Measurements from ENCODE around the gene CDH12.

Gene CDH12

GRCh38 chr5:22372376-22372775 lies 480.8 kb downstream of the CDH12 start:
- Histone ChIP-seq H3K36me3 (ENCODE audit: insufficient read depth, low read length) (no peaks in the 10 kb centered on the region), H4K20me1 (ENCODE audit: insufficient read depth, low read length) (no peaks in the 10 kb centered on the region), H3K27me3 (ENCODE audit: insufficient read depth, low read length) (no peaks in the 10 kb centered on the region), H3K9me3 (ENCODE audit: low read length) (no peaks in the 10 kb centered on the region), H3K27ac (ENCODE audit: low read depth, low read length, poor library complexity, severe bottlenecking) (no peak overlapping the region), H3K4me1 (ENCODE audit: insufficient read depth, low read length, severe bottlenecking) (no peaks in the 10 kb centered on the region), H3K4me3 (ENCODE audit: low read depth, low read length, poor library complexity, severe bottlenecking) (no peak overlapping the region), H3F3A (ENCODE audit: insufficient read depth, low read length) (no peaks in the 10 kb centered on the region), H3K79me2 (ENCODE audit: insufficient read depth, low read length) (no peaks in the 10 kb centered on the region), H3K9me2 (ENCODE audit: low read depth, low read length) (no peaks in the 10 kb centered on the region), H3K9ac (ENCODE audit: low read length) (no peak overlapping the region), H2AFZ (ENCODE audit: low read length) (no peak overlapping the region), H3K4me2 (ENCODE audit: low read length) (no peak overlapping the region)
- no peak for TF ChIP-seq CTCF (IDR thresholded peaks at IDR 0.05; ENCODE audit: low read length)
- no peak for TF ChIP-seq EZH2 (IDR thresholded peaks at IDR 0.05; ENCODE audit: borderline replicate concordance, low read length)

GRCh38 chr5:22354956-22355355 lies 498.2 kb downstream of the CDH12 start:
- no peaks in the 10 kb centered on the region for H4K20me1 ChIP-seq (ENCODE audit: insufficient read depth, low read length)
- H3K9me2 ChIP-seq (ENCODE audit: low read depth, low read length): no peaks in the 10 kb centered on the region
- H3K36me3 ChIP-seq (ENCODE audit: insufficient read depth, low read length): no peaks in the 10 kb centered on the region
- H3K4me3 ChIP-seq (ENCODE audit: low read depth, low read length, poor library complexity, severe bottlenecking): no peak overlapping the region
- H3K4me1 ChIP-seq (ENCODE audit: insufficient read depth, low read length, severe bottlenecking): no peaks in the 10 kb centered on the region
- H3K27me3 ChIP-seq (ENCODE audit: insufficient read depth, low read length): no peaks in the 10 kb centered on the region
- H3K4me2 ChIP-seq (ENCODE audit: low read length): no peak overlapping the region
- no peak overlapping the region for H3K27ac ChIP-seq (ENCODE audit: low read depth, low read length, poor library complexity, severe bottlenecking)
- H3K9ac ChIP-seq (ENCODE audit: low read length): no peak overlapping the region
- no peaks in the 10 kb centered on the region for H3F3A ChIP-seq (ENCODE audit: insufficient read depth, low read length)
- H2AFZ ChIP-seq (ENCODE audit: low read length): no peak overlapping the region
- TF ChIP-seq EZH2 (IDR thresholded peaks at IDR 0.05; ENCODE audit: borderline replicate concordance, low read length) (no peak), CTCF (IDR thresholded peaks at IDR 0.05; ENCODE audit: low read length) (no peak)
- H3K79me2 ChIP-seq (ENCODE audit: insufficient read depth, low read length): no peaks in the 10 kb centered on the region
- no peaks in the 10 kb centered on the region for H3K9me3 ChIP-seq (ENCODE audit: low read length)

- Histone ChIP-seq H4K20me1 (ENCODE audit: insufficient read depth, low read length) (no peaks in the 10 kb centered on the region), H3F3A (ENCODE audit: insufficient read depth, low read length) (no peaks in the 10 kb centered on the region), H3K9me2 (ENCODE audit: low read depth, low read length) (no peaks in the 10 kb centered on the region), H3K9me3 (ENCODE audit: low read length) (no peaks in the 10 kb centered on the region), H3K27me3 (ENCODE audit: insufficient read depth, low read length) (no peaks in the 10 kb centered on the region), H3K4me2 (ENCODE audit: low read length) (no peak overlapping the region), H3K79me2 (ENCODE audit: insufficient read depth, low read length) (no peaks in the 10 kb centered on the region), H3K9ac (ENCODE audit: low read length) (no peak overlapping the region), H3K36me3 (ENCODE audit: insufficient read depth, low read length) (no peaks in the 10 kb centered on the region), H3K4me1 (ENCODE audit: insufficient read depth, low read length, severe bottlenecking) (no peaks in the 10 kb centered on the region), H2AFZ (ENCODE audit: low read length) (no peak overlapping the region), H3K27ac (ENCODE audit: low read depth, low read length, poor library complexity, severe bottlenecking) (no peak overlapping the region), H3K4me3 (ENCODE audit: low read depth, low read length, poor library complexity, severe bottlenecking) (no peak overlapping the region)
- TF ChIP-seq CTCF (IDR thresholded peaks at IDR 0.05; ENCODE audit: low read length) (no peak), EZH2 (IDR thresholded peaks at IDR 0.05; ENCODE audit: borderline replicate concordance, low read length) (no peak)
Observed at GRCh38 chr5:22352493-22352892, 500.7 kb downstream of the CDH12 start.

Measured in OCI-LY1 (cell line).